ENCODE results near the gene RNF223.
"Not testable (repeated sequence)": the region's sequence is repeated elsewhere in the genome, so short reads cannot be mapped to it uniquely, and the experiment has no call there.

DNA sequence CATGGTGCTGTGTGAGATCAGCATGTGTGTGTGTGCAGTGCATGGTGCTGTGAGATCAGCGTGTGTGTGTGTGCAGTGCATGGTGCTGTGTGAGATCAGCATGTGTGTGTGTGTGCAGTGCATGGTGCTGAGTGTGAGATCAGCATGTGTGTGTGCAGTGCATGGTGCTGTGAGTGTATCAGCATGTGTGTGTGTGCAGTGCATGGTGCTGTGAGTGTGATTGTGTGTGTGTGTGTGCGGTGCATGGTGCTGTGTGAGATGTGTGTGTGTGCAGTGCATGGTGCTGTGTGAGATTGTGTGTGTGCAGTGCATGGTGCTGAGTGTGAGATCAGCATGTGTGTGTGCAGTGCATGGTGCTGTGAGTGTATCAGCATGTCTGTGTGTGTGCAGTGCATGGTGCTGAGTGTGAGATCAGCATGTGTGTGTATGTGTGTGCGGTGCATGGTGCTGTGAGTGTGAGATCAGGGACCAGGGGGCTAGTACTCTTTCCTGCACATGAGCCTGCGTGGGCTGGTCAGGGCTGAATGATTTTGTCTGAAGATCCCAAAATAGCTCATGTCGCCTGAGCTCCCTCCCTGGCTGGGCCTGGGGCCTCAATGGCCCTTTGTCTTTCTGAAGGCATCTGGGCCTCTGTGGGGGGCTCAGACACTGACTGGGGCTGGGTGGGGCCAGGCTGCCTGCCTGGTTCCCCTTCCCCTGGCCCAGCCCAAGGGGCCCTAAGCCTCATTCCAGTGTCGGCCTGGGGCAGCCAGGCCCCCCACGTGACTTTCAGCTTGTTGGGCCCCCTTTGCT, 43.0 kb downstream of the RNF223 start:
- TF ChIP-seq, protein P1, sequence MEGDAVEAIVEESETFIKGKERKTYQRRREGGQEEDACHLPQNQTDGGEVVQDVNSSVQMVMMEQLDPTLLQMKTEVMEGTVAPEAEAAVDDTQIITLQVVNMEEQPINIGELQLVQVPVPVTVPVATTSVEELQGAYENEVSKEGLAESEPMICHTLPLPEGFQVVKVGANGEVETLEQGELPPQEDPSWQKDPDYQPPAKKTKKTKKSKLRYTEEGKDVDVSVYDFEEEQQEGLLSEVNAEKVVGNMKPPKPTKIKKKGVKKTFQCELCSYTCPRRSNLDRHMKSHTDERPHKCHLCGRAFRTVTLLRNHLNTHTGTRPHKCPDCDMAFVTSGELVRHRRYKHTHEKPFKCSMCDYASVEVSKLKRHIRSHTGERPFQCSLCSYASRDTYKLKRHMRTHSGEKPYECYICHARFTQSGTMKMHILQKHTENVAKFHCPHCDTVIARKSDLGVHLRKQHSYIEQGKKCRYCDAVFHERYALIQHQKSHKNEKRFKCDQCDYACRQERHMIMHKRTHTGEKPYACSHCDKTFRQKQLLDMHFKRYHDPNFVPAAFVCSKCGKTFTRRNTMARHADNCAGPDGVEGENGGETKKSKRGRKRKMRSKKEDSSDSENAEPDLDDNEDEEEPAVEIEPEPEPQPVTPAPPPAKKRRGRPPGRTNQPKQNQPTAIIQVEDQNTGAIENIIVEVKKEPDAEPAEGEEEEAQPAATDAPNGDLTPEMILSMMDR (IDR thresholded peaks at IDR 0.05 in 2 of 3, conservative IDR thresholded peaks at IDR 0.05 in 1 of 3; ENCODE audit: borderline replicate concordance in 1 of 3, insufficient read depth in 1 of 3, low read depth in 2 of 3, low read length in 2 of 3) = not testable (repeated sequence)
- TF ChIP-seq SIN3A (IDR thresholded peaks at IDR 0.05; ENCODE audit: low read depth); CBX3 (IDR thresholded peaks at IDR 0.05; ENCODE audit: low read depth); SRF (IDR thresholded peaks at IDR 0.05; ENCODE audit: low read depth); EZH2 (IDR thresholded peaks at IDR 0.05); POLR2AphosphoS5 (IDR thresholded peaks at IDR 0.05; ENCODE audit: low read depth, low read length); RAD21 (IDR thresholded peaks at IDR 0.05; ENCODE audit: low read depth): not testable (repeated sequence)
- TF ChIP-seq, protein P2, sequence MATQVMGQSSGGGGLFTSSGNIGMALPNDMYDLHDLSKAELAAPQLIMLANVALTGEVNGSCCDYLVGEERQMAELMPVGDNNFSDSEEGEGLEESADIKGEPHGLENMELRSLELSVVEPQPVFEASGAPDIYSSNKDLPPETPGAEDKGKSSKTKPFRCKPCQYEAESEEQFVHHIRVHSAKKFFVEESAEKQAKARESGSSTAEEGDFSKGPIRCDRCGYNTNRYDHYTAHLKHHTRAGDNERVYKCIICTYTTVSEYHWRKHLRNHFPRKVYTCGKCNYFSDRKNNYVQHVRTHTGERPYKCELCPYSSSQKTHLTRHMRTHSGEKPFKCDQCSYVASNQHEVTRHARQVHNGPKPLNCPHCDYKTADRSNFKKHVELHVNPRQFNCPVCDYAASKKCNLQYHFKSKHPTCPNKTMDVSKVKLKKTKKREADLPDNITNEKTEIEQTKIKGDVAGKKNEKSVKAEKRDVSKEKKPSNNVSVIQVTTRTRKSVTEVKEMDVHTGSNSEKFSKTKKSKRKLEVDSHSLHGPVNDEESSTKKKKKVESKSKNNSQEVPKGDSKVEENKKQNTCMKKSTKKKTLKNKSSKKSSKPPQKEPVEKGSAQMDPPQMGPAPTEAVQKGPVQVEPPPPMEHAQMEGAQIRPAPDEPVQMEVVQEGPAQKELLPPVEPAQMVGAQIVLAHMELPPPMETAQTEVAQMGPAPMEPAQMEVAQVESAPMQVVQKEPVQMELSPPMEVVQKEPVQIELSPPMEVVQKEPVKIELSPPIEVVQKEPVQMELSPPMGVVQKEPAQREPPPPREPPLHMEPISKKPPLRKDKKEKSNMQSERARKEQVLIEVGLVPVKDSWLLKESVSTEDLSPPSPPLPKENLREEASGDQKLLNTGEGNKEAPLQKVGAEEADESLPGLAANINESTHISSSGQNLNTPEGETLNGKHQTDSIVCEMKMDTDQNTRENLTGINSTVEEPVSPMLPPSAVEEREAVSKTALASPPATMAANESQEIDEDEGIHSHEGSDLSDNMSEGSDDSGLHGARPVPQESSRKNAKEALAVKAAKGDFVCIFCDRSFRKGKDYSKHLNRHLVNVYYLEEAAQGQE (IDR thresholded peaks at IDR 0.05; ENCODE audit: low read depth) = not testable (repeated sequence)
